Transverse colon (tissue), 4 donors: ENCODE measurements around the gene KCTD2.

Experiments
- EP300 ChIP-seq: sonication (generic); formaldehyde crosslinking; IDR thresholded peaks from one replicate; pipeline ENCODE4 v1.6.1; 2017; ENCODE audit warnings: antibody characterized with exemption, low read depth
- POLR2A ChIP-seq: fragments of 450-650 bp; IDR thresholded peaks from one replicate; pipeline ENCODE4 v1.6.1; 2016; ENCODE audit warnings: antibody characterized with exemption, mild to moderate bottlenecking, moderate library complexity
- POLR2AphosphoS5 ChIP-seq, 3 donors: sonication (generic); formaldehyde crosslinking; IDR thresholded peaks; one replicate each; pipeline ENCODE4 v1.6.1; 2016; ENCODE audit warnings: antibody characterized with exemption in 3 of 3
- TF ChIP-seq, protein P1 (sequence below), 5 experiments: fragments of 200-600 bp in 3 of 5; fragments of 450-650 bp in 2 of 5; sonication (generic) in 3 of 5; IDR thresholded peaks; 1 replicate in 2 of 5; 2 replicates in 3 of 5; pipeline ENCODE4 v1.5.1; 2016 to 2017; ENCODE audit warnings: antibody characterized with exemption in 5 of 5, inconsistent platforms in 3 of 5, mild to moderate bottlenecking in 2 of 5, moderate library complexity in 1 of 5

DNA sequence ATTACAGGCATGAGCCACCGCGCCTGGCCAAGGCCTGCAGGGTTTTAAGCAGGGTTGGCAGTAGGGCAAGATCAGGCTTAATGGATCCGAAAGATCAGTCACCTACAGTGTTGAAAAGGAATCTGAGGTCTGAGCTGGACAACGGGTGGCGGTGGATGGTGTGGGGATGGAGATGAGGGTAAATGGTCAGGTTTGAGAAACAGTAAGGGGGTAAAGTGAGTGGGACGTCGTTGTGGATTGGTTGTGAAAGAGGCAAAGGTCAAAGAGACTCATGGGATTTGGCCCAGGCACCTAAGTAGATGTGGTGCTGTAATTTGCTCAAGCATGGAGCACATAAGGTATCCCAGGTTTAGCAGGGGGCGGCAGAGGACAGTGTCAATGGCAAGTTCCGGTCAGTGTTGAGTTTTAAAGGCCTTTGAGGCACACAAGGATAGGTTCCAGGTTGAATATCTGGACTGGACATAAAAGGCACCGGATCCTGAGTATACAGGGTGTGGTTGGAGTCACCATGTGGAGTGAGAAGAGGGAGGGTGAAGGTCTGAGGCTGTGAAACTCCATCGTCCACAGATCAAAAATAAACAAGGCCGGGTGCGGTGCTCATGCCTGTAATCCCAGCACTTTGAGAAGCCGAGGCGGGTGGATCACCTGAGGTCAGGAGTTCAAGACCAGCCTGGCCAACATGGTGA is 39.6 kb downstream of the KCTD2 start:
- TF ChIP-seq, protein P1, sequence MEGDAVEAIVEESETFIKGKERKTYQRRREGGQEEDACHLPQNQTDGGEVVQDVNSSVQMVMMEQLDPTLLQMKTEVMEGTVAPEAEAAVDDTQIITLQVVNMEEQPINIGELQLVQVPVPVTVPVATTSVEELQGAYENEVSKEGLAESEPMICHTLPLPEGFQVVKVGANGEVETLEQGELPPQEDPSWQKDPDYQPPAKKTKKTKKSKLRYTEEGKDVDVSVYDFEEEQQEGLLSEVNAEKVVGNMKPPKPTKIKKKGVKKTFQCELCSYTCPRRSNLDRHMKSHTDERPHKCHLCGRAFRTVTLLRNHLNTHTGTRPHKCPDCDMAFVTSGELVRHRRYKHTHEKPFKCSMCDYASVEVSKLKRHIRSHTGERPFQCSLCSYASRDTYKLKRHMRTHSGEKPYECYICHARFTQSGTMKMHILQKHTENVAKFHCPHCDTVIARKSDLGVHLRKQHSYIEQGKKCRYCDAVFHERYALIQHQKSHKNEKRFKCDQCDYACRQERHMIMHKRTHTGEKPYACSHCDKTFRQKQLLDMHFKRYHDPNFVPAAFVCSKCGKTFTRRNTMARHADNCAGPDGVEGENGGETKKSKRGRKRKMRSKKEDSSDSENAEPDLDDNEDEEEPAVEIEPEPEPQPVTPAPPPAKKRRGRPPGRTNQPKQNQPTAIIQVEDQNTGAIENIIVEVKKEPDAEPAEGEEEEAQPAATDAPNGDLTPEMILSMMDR (IDR thresholded peaks at IDR 0.05) = no peak
- TF ChIP-seq POLR2A (no peak), POLR2AphosphoS5 (IDR thresholded peaks at IDR 0.05) (peak in 1 of 3 donors; percentile 5), EP300 (no peak)
